KMS-11 (cell line): ENCODE measurements around the gene LAPTM4A.
A peak's percentile ranks its signal among the peaks of the same experiment; 100 is the strongest.

ENCODE experiments used
- H2AFZ ChIP-seq: fragments of 200-600 bp; sonication (generic); 2 replicates; pipeline ENCODE4 v1.6.1; 2016; ENCODE audit warnings: antibody characterized with exemption, mixed run types, low read depth
- H3K27ac ChIP-seq: fragments of 200-600 bp; sonication (generic); 2 replicates; pipeline ENCODE4 v1.6.1; 2016; ENCODE audit warnings: mild to moderate bottlenecking, mixed run types
- H3K27me3 ChIP-seq: fragments of 200-600 bp; sonication (generic); 2 replicates; pipeline ENCODE4 v1.6.1; 2017; ENCODE audit warnings: mild to moderate bottlenecking, low read depth, mixed run types, moderate library complexity; ENCODE audit not compliant: insufficient read depth
- H3K36me3 ChIP-seq: fragments of 200-600 bp; sonication (generic); 2 replicates; pipeline ENCODE4 v1.6.1; 2017; ENCODE audit warnings: mild to moderate bottlenecking, mixed run types; ENCODE audit not compliant: insufficient read depth
- H3K4me1 ChIP-seq: fragments of 200-600 bp; sonication (generic); 2 replicates; pipeline ENCODE4 v1.6.1; 2016; ENCODE audit warnings: mild to moderate bottlenecking, low read depth, mixed run types; ENCODE audit not compliant: poor library complexity, severe bottlenecking
- H3K4me2 ChIP-seq: fragments of 200-600 bp; sonication (generic); 2 replicates; pipeline ENCODE4 v1.7.0; 2016; ENCODE audit warnings: mild to moderate bottlenecking, mixed run types
- H3K4me3 ChIP-seq: fragments of 200-600 bp; sonication (generic); IDR thresholded peaks from 2 replicates; pipeline ENCODE4 v1.6.1; 2017; ENCODE audit warnings: low read depth, low read length, mixed read lengths; ENCODE audit not compliant: insufficient read depth
- H3K79me2 ChIP-seq: fragments of 200-600 bp; sonication (generic); 2 replicates; pipeline ENCODE4 v1.6.1; 2016; ENCODE audit warnings: low read depth, mixed run types; ENCODE audit not compliant: insufficient read depth
- H3K9ac ChIP-seq: fragments of 200-600 bp; sonication (generic); 2 replicates; pipeline ENCODE4 v1.6.1; 2016; ENCODE audit warnings: mild to moderate bottlenecking, mixed run types
- H4K20me1 ChIP-seq: fragments of 200-600 bp; sonication (generic); 2 replicates; pipeline ENCODE4 v1.6.1; 2016; ENCODE audit warnings: mild to moderate bottlenecking, mixed run types; ENCODE audit not compliant: insufficient read depth
- CTCF ChIP-seq: fragments of 200-600 bp; sonication (generic); conservative IDR thresholded peaks from 2 replicates; pipeline ENCODE4 v1.6.1; 2017; ENCODE audit warnings: low read depth, mild to moderate bottlenecking, antibody characterized with exemption, low read length, moderate library complexity, mixed read lengths

The LAPTM4A gene

GRCh38 chr2:20016346-20016745, 35.1 kb downstream of the LAPTM4A start:
- Histone ChIP-seq H2AFZ (no peak overlapping the region), H3K9ac (no peak overlapping the region), H3K4me1 (no peaks in the 10 kb centered on the region), H3K4me2 (no peak overlapping the region), H3K36me3 (no peaks in the 10 kb centered on the region), H3K79me2 (no peaks in the 10 kb centered on the region), H3K27ac (no peak overlapping the region), H4K20me1 (no peaks in the 10 kb centered on the region), H3K27me3 (peaks cover 13% of the 10 kb centered on the region), H3K4me3 (no peak overlapping the region)
- TF ChIP-seq CTCF, result 0 out of 2 replicates have a peak, but pooled peaks have one; percentile 15

DNA sequence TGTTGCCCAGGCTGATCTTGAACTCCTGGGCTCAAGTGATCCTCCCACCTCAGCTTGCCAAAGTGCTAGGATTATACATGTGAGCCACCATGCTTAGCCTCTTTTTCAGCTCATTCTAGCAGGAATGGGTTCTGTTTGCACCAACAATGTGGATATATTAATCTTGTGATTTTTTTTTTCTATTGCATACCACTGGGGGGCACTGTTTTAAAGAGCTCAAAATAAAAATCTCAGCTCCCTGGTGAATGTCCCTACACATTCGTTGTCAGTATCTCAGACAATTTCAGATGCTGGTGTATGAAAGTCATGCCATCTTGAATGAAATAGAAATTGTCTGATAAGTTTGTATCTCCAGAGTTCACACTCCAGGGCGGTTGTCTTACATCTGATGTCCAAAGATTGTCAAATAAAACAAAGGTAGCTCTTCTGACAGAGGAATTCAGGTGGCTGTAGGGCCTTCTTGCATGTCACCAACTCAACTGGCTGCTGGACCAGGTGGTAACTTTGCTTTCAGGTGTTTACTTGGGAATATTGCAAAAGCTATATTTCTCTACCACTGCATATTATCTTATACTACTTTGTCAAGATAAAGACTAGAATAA, 35.8 kb downstream of the LAPTM4A start:
- no peaks in the 10 kb centered on the region for H3K79me2 ChIP-seq
- TF ChIP-seq CTCF, result peak; percentile 71
- no peak overlapping the region for H3K4me3 ChIP-seq
- no peaks in the 10 kb centered on the region for H4K20me1 ChIP-seq
- H3K9ac ChIP-seq, result no peak overlapping the region
- no peak overlapping the region for H2AFZ ChIP-seq
- H3K27me3 ChIP-seq, result peaks cover 13% of the 10 kb centered on the region
- no peak overlapping the region for H3K27ac ChIP-seq
- H3K36me3 ChIP-seq, result no peaks in the 10 kb centered on the region
- no peak overlapping the region for H3K4me2 ChIP-seq
- H3K4me1 ChIP-seq, result no peaks in the 10 kb centered on the region

DNA sequence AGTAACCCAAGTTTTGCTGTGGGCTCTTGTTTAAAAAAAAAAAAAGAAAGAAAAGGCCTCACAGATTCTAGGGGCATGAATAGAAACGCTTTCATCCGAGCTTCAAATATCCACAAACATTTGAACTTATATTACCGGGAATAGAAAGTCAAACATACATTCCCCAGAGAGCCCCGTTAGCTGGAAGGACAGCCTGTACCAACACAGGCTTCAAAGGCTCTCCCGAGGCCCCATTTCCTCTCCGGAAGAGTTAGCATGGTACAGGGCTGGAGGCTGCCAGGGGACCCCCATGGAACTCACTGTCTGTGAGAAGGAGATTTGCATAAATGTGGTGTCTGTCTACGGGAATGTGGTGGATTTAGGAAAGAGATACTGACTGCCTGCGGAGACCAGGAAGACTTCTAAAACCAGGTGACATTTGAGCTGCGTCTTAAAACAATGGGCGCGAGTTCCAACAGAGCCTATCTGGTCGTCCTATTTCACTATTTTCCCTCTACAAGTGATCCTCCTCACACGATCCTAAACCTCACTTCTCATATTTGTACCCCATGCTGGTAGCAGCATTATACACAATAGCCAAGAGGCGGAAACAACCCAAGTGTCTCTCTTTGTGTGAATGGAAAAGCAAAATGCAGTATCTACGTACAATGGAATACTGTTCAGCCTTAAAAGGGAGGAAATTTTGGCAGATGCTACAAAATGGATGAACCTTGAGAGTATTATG, 38.1 kb downstream of the LAPTM4A start:
- Histone ChIP-seq H3K27ac (no peak overlapping the region), H3K4me3 (no peak overlapping the region), H3K79me2 (no peaks in the 10 kb centered on the region), H2AFZ (0 out of 2 replicates have a peak overlapping the region, but pooled peaks have one; percentile 38), H3K4me1 (no peaks in the 10 kb centered on the region), H3K27me3 (peaks cover 13% of the 10 kb centered on the region), H3K36me3 (no peaks in the 10 kb centered on the region), H3K9ac (no peak overlapping the region), H4K20me1 (no peaks in the 10 kb centered on the region), H3K4me2 (peak overlapping the region; percentile 36)
- no peak for TF ChIP-seq CTCF

DNA sequence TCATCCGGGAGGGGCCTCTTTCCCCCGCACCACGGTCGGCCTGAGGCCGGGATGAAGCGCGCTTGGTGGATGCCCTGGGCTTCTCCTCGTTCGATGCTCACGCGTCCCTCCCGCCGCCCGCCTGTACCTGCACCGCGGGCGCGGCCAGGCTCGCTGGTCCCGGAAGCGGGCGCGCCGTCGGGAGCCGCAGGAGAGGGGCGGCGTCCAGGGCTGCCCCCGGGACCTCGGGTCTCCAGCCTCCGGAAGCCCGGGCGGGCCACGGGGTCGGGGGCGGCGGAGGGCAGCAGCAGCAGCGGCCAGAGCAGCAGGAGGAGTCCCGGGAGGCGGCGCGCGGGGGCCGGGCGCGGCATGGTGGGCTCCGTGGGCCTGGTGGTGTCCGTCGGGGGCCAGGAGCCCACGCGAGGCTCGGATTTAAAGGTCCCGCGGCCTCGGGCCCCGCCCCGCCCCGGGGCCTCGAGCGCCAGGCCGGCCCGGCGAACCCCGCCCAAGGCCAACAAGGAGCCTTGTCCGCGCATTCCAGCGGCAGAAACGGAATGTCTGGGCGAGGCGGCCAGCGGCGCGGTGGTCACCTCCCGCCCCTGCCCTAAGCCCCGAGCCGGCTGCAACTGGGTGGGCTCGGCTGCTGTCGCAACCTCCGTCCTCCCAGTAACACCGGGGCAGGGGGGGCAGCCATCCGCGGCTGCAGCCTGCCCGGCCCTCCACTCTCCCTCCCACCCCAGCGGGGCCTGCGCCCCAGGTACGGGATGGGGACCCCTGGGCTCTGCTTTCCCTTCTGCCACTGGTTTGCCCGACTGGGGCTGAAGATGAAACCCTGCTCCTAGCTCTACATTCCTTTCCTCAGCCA, 38.9 kb downstream of the LAPTM4A start, which contains the start of gene MATN3:
Gene MATN3, minus strand, starts transcription at position 387 of the 844 bp plus-strand sequence. Its CDS starts 37 bp downstream, at position 350.
- Histone ChIP-seq H3K27me3 (peaks cover 13% of the 10 kb centered on the region), H3K4me2 (peak within 1 kb of the TSS; percentile 36), H3K36me3 (no peaks in the 10 kb centered on the region), H3K4me3 (no peak within 1 kb of the TSS), H3K9ac (no peak within 1 kb of the TSS), H3K27ac (no peak within 1 kb of the TSS), H3K4me1 (no peaks in the 10 kb centered on the region), H3K79me2 (no peaks in the 10 kb centered on the region), H2AFZ (peak within 1 kb of the TSS; percentile 38; the same call in 1 of the 2 replicates), H4K20me1 (no peaks in the 10 kb centered on the region)
- no peak for TF ChIP-seq CTCF
